SW 1271 (cell line): ENCODE results near the gene PPP3CB.

Source experiments
- DNase-seq, 2 experiments: peaks; one replicate each; lab custom pipeline; 2025; lab: John Stamatoyannopoulos, UW

PPP3CB gene

GRCh38 chr10:73495884-73496674 is at the start of gene PPP3CB:
Gene PPP3CB, minus strand, starts transcription at chr10:73496024. Its CDS starts 135 bp downstream, at chr10:73495889.
- DNase-seq: peak; percentile 77 to 91

- no peak for DNase-seq
Observed at GRCh38 chr10:73545357-73545756, 49.5 kb upstream of the PPP3CB start.

- DNase-seq: no peak
Observed at GRCh38 chr10:73537709-73538108, 41.9 kb upstream of the PPP3CB start.

GRCh38 chr10:73537288-73537687 is 41.5 kb upstream of the PPP3CB start:
- no peak for DNase-seq

- no peak for DNase-seq
Observed at GRCh38 chr10:73534857-73535256, 39.0 kb upstream of the PPP3CB start.

- DNase-seq: peak; percentile 31 to 85
Observed at GRCh38 chr10:73529089-73529832, 33.4 kb upstream of the PPP3CB start.

- DNase-seq: no peak
Observed at GRCh38 chr10:73522263-73522662, 26.4 kb upstream of the PPP3CB start.

- no peak for DNase-seq
Observed at GRCh38 chr10:73519336-73519735, 23.5 kb upstream of the PPP3CB start.

GRCh38 chr10:73517166-73517888 is 21.5 kb upstream of the PPP3CB start:
- no peak for DNase-seq

- DNase-seq: no peak
Observed at GRCh38 chr10:73512207-73512743, 16.5 kb upstream of the PPP3CB start.

- no peak for DNase-seq
Observed at GRCh38 chr10:73509695-73510094, 13.9 kb upstream of the PPP3CB start.

GRCh38 chr10:73506491-73506890 is 10.7 kb upstream of the PPP3CB start:
- no peak for DNase-seq

GRCh38 chr10:73506074-73506473 is 10.2 kb upstream of the PPP3CB start:
- no peak for DNase-seq

GRCh38 chr10:73503037-73503436 is 7.2 kb upstream of the PPP3CB start:
- DNase-seq: no peak

GRCh38 chr10:73501651-73502050 is 5.8 kb upstream of the PPP3CB start:
- DNase-seq: no peak

GRCh38 chr10:73497623-73498022 is 1.8 kb upstream of the PPP3CB start:
- no peak for DNase-seq

GRCh38 chr10:73495226-73495883 is 469 bp downstream of the PPP3CB start:
- peak; percentile 77 to 90 for DNase-seq

GRCh38 chr10:73494877-73495225 is 973 bp downstream of the PPP3CB start:
- no peak for DNase-seq

- DNase-seq: no peak
Observed at GRCh38 chr10:73494213-73494612, 1.6 kb downstream of the PPP3CB start.

GRCh38 chr10:73493781-73494180 is 2.0 kb downstream of the PPP3CB start:
- peak in 1 of 2 experiments; percentile 36 for DNase-seq

GRCh38 chr10:73486601-73487000 is 9.2 kb downstream of the PPP3CB start:
- DNase-seq: no peak

GRCh38 chr10:73485320-73485719 is 10.5 kb downstream of the PPP3CB start:
- DNase-seq: no peak
